ENCODE results near the gene KAT8. TPM values are rescaled to one million over a fixed set of nuclear protein-coding genes. Genes with fewer than 3 reads are reported as not detected.

The KAT8 gene
- polyA plus RNA-seq, 3 donors = 34.5 to 136 (median 42.0) TPM

DNA sequence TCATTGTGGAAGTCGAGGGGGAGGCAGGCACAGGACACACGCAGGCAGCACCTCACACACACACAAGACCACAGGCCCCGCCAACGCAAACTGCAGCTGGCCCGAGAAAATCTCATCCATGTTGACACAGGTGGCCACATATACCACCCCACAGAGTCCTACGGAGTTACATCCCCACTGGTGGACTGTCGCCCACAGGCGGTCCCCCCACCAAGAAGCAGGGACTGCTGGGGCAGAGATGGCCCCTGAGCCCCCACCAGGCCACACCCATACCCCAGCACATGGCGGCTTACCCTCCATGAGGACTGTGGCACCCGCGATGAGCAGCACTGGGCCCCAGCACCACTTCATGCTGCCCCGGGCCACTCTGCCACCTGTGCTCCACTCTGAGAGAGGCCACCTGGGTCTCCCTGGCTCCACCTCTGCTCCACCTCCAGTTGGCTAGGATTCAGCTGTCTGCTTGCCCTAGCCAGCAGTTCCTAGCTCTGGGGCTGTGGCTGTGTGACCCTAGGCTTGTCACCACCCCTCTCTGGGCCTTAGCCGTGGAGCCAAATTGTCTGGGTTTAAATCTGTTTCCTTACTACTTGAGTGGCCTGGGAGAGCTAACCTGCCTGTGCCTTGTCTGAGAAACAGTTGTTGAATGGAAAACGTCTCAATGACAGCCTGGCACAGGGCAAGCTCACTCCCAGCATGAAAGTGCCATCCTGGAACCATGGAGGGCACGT, 28.8 kb upstream of the KAT8 start, which contains the start of gene PRSS53:
TSS of gene PRSS53 (minus strand) at position 485 of the 725 bp plus-strand sequence. CDS start at position 351, 134 bp downstream.
- Mint-ChIP-seq H3K27ac (no peak within 1 kb of the TSS), H3K9me3 (no peaks in the 10 kb centered on the region), H3K27me3 (ENCODE audit: low read depth in 3 of 3) (peaks cover 0 to 3% (median 0%) of the 10 kb centered on the region in 3 donors), H3K4me1 (peaks cover 3% of the 10 kb centered on the region), H3K36me3 (peaks cover 35 to 54% of the 10 kb centered on the region in 2 donors), H3K4me3 (no peak within 1 kb of the TSS)
- H3K27ac ChIP-seq (ENCODE audit: low read depth in 1 of 2, low read length in 2 of 2) = no peak within 1 kb of the TSS
- H2AFZ ChIP-seq (ENCODE audit: insufficient read depth, low read depth, low read length, poor library complexity, severe bottlenecking) = no peak within 1 kb of the TSS
- H3K4me2 ChIP-seq (replicated peaks; ENCODE audit: extremely low read depth, low read length, poor library complexity, severe bottlenecking) = no peak within 1 kb of the TSS
- no peak within 1 kb of the TSS for H3K4me3 ChIP-seq (replicated peaks in 1 of 3; ENCODE audit: low read depth in 2 of 3, low read length in 3 of 3)
- intact Hi-C loops (cut with micrococcal nuclease) = no loop called here
- H3K9me3 ChIP-seq (replicated peaks in 1 of 2; ENCODE audit: control insufficient read depth in 1 of 2, insufficient read depth in 1 of 2, low read length in 2 of 2) = no peaks in the 10 kb centered on the region
- H3K79me2 ChIP-seq (ENCODE audit: insufficient read depth, low read length) = peaks cover 19% of the 10 kb centered on the region
- H3K36me3 ChIP-seq (replicated peaks in 1 of 2; ENCODE audit: control insufficient read depth in 1 of 2, insufficient read depth in 2 of 2, low read length in 2 of 2) = peaks cover 31 to 66% of the 10 kb centered on the region in 2 donors
- no peak within 1 kb of the TSS for H3K9ac ChIP-seq (ENCODE audit: insufficient read depth, low read length, poor library complexity, severe bottlenecking)
- WGBS (ENCODE audit: insufficient coverage) = 88% methylated on average over 12 of the region's 15 CpGs
- H3K4me1 ChIP-seq (ENCODE audit: control insufficient read depth in 1 of 2, insufficient read depth in 2 of 2, low read length in 2 of 2) = peaks cover 5% of the 10 kb centered on the region in 2 donors
- H3K27me3 ChIP-seq (ENCODE audit: control insufficient read depth in 2 of 2, insufficient read depth in 2 of 2, low read length in 2 of 2) = no peaks in the 10 kb centered on the region
- no peak for DNase-seq
- peaks cover 19% of the 10 kb centered on the region for H4K20me1 ChIP-seq (ENCODE audit: insufficient read depth, low read length)
- TF ChIP-seq, protein P1, sequence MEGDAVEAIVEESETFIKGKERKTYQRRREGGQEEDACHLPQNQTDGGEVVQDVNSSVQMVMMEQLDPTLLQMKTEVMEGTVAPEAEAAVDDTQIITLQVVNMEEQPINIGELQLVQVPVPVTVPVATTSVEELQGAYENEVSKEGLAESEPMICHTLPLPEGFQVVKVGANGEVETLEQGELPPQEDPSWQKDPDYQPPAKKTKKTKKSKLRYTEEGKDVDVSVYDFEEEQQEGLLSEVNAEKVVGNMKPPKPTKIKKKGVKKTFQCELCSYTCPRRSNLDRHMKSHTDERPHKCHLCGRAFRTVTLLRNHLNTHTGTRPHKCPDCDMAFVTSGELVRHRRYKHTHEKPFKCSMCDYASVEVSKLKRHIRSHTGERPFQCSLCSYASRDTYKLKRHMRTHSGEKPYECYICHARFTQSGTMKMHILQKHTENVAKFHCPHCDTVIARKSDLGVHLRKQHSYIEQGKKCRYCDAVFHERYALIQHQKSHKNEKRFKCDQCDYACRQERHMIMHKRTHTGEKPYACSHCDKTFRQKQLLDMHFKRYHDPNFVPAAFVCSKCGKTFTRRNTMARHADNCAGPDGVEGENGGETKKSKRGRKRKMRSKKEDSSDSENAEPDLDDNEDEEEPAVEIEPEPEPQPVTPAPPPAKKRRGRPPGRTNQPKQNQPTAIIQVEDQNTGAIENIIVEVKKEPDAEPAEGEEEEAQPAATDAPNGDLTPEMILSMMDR (IDR thresholded peaks at IDR 0.05) = no peak

DNA sequence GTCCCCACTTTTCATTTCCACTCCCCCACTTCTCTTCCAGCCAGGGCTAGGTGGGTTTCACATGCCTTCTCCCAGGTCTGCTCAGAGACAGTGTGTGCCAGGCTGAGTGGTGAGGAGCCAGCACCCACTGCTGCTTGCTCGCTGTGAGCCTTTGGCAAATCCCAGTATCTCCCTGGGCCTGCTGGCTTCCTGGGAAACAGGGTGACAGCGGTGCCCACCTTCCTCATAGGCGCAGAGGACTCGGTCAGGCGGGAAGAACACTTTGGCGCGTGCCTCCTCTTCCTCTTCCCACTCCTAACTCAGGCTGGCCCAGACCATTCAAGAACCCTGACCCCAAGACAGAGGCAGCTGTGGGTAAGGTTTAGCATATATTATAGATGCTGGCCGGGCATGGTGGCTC, 28.3 kb upstream of the KAT8 start:
- H3K4me3 Mint-ChIP-seq = no peak overlapping the region

More for the DNA sequence above, 28.3 kb upstream of the KAT8 start:
- H3K79me2 ChIP-seq (ENCODE audit: insufficient read depth, low read length) = peaks cover 24% of the 10 kb centered on the region
- H3K9me3 ChIP-seq (replicated peaks in 1 of 2; ENCODE audit: control insufficient read depth in 1 of 2, insufficient read depth in 1 of 2, low read length in 2 of 2) = no peaks in the 10 kb centered on the region
- H3K4me3 ChIP-seq (replicated peaks in 1 of 3; ENCODE audit: low read depth in 2 of 3, low read length in 3 of 3) = no peak overlapping the region
- no peak overlapping the region for H3K4me2 ChIP-seq (replicated peaks; ENCODE audit: extremely low read depth, low read length, poor library complexity, severe bottlenecking)
- peaks cover 0 to 3% (median 0%) of the 10 kb centered on the region in 3 donors for H3K27me3 Mint-ChIP-seq (ENCODE audit: low read depth in 3 of 3)
- TF ChIP-seq, protein P1 (IDR thresholded peaks at IDR 0.05) = no peak
- H3K36me3 ChIP-seq (replicated peaks in 1 of 2; ENCODE audit: control insufficient read depth in 1 of 2, insufficient read depth in 2 of 2, low read length in 2 of 2) = peaks cover 30 to 60% of the 10 kb centered on the region in 2 donors
- peaks cover 13% of the 10 kb centered on the region for H4K20me1 ChIP-seq (ENCODE audit: insufficient read depth, low read length)
- no peak overlapping the region for H2AFZ ChIP-seq (ENCODE audit: insufficient read depth, low read depth, low read length, poor library complexity, severe bottlenecking)
- no peaks in the 10 kb centered on the region for H3K9me3 Mint-ChIP-seq
- H3K4me1 ChIP-seq (ENCODE audit: control insufficient read depth in 1 of 2, insufficient read depth in 2 of 2, low read length in 2 of 2) = peaks cover 10 to 11% of the 10 kb centered on the region in 2 donors
- WGBS (ENCODE audit: insufficient coverage) = 100% methylated on average over 2 of the region's 8 CpGs
- no peak overlapping the region for H3K9ac ChIP-seq (ENCODE audit: insufficient read depth, low read length, poor library complexity, severe bottlenecking)
- peaks cover 9% of the 10 kb centered on the region for H3K4me1 Mint-ChIP-seq
- no peaks in the 10 kb centered on the region for H3K27me3 ChIP-seq (ENCODE audit: control insufficient read depth in 2 of 2, insufficient read depth in 2 of 2, low read length in 2 of 2)
- intact Hi-C loops (cut with micrococcal nuclease) = no loop called here
- no peak overlapping the region for H3K27ac Mint-ChIP-seq
- peaks cover 31 to 48% of the 10 kb centered on the region in 2 donors for H3K36me3 Mint-ChIP-seq
- DNase-seq = no peak
- no peak overlapping the region for H3K27ac ChIP-seq (ENCODE audit: low read depth in 1 of 2, low read length in 2 of 2)
